ENCODE data around the gene RGS17. TPM values are rescaled to one million over a fixed set of nuclear protein-coding genes. Genes with fewer than 3 reads are reported as not detected.
"Not testable (repeated sequence)": the region's sequence is repeated elsewhere in the genome, so short reads cannot be mapped to it uniquely, and the experiment has no call there.

The RGS17 gene, protein sequence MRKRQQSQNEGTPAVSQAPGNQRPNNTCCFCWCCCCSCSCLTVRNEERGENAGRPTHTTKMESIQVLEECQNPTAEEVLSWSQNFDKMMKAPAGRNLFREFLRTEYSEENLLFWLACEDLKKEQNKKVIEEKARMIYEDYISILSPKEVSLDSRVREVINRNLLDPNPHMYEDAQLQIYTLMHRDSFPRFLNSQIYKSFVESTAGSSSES
- not detected in 2 replicates for total RNA-seq

DNA sequence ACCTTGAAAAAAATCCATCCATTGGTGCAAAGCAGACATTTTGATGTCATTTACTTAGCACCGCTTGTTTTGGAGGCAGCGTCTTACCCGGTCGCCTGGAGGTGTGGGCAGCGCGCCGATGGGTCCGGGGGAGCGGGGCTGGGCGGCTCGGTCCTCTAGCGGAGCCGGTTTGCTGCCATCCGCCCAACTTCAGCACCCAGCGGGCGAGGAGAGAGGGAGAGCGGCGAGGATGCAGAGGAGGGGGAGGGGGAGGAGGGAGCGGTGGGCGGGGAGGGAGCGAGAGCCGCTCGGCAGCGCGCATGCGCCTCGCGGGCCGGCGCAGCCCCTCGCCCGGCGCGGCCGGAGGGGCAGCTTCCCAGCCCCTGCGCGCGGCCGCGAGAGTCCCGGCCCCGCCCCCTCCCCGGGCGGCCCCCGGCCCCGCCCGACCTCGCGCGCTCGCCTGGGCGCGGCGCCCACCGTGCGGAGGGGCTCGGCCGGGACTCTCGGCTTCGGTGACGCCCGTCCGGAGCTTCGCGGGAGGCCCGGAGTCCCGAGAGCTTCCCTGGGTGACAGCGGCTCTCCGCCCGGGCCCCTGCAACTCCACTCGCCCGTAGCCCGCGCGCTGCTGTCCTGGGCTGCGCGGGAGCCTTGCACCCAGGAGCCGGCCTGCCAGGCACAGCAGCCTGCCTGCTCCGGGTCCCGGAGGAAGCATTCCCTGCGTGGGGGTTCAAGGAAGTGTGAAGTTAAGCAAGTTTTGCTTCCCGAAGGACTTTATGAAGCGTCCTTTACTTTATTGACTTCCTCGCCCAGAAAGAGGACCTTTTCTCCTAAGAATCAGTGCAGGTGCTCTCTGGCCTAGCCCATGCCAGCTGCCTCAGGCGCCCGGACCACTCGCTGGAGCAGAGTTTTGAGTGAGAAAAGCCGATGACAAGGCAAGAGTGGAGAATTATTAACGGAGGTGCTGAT, at the start of gene RGS17:
Gene RGS17, minus strand, starts transcription at position 246 of the 945 bp plus-strand sequence. CDS start 87,264 bp downstream, outside the sequence.
- intact Hi-C loops (cut with micrococcal nuclease): no loop called here

DNA sequence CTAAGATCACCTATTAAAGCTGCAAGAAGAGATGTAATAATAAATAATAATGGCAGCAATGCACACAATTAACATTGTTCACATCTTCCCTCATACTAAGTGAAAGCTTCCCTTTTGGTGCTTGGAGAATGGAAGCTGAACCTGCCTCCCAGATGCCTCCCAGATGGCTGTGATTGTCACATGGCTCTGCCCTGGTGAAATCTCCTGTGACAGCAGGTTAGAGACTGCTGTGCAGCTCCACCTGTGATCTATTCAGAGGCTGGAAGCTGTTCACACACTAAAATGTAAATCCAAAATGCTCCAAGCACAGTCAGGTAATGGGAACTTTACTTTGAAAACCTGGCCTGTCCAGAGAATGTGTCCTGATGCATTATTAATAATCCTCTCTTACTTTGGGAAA, 41.7 kb upstream of the RGS17 start:
- intact Hi-C loops (cut with micrococcal nuclease): no loop called here

DNA sequence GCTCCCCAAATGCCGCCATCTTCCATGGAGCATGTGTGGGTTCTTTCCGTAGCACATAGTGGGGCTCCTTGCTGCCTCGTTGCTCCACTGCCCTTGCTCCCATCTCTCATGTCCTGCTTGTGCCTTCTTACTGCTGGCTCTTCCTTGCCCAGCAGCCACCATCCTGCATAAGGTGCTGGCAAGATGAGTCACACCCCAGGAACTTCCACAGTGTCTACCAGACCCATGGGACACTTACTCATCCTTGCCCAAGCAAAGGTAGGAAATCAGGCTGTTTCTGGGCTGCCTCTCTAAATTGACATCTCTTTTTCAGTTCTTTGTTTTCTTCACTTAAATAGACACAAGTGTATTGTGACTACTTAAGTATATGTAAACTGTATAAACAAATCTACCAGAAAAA, 39.4 kb upstream of the RGS17 start:
- intact Hi-C loops (cut with micrococcal nuclease): no loop called here

DNA sequence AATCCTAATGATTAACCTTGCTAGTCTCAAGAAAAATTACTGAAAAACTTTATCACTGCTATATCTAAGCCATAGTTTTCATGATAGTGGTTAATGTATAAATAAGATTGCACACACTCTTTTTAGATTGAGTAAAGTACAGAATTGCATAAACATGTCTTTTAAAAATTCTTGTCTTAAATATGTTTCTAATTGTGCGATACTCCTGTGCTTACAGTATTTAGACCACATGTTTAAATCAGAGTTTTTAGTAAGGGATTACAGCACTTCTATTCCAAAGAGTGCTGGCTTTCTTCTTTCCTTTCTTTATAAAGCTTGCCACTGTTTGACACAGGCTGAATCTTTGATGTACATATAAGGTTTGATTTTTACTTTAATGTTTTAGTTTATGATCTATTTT, 36.8 kb upstream of the RGS17 start:
- intact Hi-C loops (cut with micrococcal nuclease): no loop called here

DNA sequence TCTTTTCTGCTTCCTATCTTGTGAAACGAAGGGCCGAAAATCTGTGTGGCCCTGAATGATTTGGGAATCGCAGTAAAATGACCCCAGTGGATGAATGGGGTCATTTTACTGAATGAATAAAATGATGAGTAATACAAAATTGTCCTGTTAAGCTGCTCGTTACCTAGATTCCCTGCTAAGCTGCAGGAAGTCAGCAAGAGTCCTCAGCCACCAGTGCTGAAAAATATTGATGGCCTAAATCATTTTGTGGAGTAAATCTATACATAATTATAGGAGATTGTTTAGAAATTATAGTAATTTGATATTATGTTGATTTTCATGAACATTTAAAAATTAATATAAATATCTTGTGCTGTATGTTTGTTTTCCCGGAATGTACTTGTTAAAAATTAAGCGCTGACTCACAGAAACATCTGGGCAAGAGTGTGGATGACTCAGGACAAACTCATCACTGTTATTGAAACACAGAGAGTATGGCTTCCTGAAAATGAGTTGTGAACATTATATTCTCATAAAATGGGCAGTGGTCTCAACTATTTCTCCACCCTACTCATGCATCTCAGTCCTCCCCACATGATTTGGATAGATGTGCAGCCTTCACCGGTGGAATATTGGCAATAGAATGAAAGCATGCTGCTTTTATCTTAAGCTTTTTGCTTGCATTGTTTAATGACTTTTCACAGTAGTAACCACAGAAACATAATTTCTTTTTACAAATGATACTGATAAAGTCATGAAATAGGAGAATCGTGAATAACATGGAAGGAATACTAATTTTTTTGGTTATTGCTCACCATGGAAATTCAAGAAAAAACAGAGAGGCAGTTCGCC, 36.2 kb upstream of the RGS17 start:
- intact Hi-C loops (cut with micrococcal nuclease): no loop called here

DNA sequence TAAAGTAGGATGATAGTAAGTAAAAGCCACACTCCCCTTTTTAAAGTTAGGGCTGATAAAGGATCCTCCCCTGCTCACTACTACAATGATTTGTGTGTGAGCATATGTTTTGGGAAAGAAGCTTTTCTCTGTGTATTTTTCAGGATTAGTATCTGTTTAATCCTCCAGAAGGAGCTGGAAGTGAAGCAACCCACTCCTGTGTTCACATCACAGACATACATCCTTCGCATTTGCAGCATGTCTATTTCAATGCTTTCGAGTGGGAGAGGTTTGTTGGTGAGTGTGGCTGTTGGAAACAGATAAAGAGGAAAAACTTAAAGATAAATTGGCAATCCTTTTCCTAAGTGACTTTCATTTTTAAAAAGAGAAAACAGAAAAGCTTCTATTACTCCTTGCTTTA, 31.6 kb upstream of the RGS17 start:
- intact Hi-C loops (cut with micrococcal nuclease): no loop called here

DNA sequence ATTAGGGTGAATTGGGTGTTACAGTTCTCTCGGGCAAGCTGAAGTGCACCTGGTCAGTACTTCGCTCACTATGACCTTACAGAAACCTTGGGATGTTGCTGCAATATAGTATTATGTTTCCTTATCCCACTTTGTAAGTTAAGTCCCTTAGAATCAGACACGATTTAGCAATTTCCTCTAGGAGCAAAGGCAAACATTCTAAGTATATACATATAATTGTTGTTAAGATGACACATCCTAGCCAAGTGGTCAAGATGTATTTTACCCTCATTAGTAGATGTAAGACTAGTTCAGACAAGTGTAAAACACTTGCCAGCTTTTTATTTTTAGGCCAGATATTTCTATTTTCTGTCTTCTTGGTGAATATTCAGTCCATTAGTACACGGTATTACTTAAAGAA, 31.1 kb upstream of the RGS17 start:
- intact Hi-C loops (cut with micrococcal nuclease): no loop called here

DNA sequence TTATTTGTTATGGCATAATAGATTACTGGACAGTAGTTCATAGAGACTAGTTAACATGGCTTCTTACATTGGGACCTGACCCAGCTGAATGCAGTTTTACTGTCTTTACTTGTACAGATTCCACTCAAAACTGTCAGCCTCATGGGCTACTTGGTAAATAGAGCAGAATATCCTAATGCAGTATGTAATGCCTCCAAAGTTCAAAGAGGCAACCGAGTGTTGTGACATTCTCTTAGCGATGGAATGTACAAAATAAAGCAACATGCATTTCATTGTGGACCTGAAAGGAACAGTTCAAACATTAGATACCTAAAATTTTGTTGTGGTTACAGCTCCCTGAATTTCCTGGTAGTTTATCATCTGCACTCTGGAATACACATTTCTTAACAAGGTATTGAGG, 29.1 kb upstream of the RGS17 start:
- intact Hi-C loops (cut with micrococcal nuclease): no loop called here

DNA sequence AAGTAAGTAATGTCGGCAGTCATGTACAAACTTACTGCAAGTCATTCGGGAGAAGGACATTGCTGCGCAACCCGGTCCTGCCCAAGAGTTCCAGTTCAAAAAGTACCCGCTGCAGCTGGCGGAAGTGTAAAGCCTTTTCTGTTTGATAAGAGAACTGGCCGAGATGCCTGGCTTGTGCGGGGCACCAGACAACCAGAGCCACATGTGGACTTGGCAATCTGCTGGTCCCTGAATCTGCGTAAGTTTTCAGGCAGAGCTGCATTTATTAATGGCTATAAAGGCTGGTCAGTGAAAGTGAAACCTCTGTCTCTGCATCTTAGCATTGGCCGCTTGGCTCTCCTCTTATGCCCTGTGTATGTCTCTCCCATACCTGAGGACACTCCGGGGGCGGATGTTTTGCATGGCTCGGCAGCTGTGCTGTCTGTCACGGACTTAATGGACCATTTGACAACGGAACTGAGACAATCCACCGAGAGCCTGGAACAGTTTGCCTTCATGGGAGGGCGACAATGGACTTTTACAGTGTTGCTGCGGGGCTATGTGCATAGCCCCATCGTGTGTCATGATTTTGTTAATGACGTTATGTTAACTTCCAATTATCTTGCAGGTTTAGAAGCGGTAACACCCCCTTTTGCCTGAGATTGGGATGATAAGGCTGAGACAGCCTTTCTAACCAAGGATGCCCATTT, 19.8 kb upstream of the RGS17 start:
- intact Hi-C loops (cut with micrococcal nuclease): no loop called here

DNA sequence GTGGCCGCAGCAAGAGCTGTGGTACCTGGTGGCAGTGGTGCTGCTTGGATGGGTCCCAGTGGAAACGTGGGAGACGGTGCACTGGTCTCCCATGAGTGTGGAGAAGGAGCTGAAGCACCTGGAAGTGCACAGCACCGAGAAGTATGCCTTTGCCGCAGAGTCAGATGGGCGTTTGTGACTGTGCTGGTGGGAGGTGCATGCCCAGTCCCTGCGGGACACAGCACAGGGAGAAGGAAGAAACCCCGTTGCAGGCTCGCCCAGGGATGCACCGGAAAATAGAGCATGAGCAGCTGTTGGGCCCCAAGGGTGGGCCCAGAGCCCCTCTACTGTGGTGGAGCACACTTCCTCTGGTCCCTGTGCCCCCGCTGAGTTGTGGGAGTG, 19.3 kb upstream of the RGS17 start:
- intact Hi-C loops (cut with micrococcal nuclease): no loop called here

DNA sequence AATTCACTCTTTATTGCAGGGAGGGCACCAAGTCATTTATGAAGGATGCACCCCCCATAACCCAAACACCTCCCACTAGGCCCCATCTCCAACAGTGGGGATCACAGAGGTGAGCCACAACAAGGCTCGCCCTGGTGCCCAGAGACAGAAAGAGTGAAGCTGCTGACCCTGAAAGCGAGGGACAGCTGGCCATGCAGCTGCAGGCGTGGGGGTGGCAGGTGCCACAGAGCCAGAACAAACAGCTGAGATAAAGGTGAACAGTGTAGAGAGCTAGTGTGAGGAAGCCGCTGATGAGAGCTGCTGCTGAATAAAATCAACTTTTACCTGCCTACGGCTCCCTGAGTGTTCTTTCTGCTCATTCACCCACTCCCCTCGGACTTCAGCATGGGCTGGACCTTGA, 18.8 kb upstream of the RGS17 start:
- intact Hi-C loops (cut with micrococcal nuclease): no loop called here

DNA sequence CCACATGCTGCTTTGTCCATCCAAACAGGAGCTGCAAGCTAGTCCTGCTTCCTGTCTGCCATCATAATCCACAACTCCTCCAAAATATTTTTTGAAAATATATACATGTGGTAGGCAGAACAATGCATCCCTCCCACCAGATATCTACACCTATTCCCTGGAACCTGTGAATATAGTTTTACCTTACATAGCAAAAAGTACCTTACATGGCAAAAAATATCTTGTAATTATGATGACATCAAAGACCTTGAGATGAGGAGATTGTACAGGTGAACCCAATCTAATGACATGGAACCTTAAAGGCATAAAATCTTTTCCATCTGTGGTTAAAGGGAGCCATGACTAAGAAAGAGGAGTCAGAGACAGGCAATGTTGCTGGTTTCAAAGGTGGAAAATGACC, 15.3 kb upstream of the RGS17 start:
- intact Hi-C loops (cut with micrococcal nuclease): no loop called here

DNA sequence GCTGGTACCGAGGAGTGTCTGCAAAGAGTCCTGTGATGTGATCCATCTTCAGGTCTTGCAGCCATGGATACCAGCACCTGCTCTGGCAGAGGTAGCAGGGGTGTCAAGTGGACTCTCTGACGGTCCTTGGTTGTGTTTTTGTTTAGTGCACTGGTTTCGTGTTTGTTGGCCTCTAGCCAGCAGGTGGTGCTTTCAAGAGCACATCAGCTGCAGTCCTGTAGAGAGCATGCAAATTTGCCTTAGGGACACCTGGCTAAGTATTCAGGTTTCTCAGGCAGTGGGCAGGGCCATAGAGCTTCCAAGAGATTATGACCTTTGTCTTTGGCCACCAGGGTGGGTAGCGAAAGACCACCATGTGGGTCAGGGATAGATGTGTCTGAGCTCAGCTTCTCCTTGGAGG, 14.5 kb upstream of the RGS17 start:
- intact Hi-C loops (cut with micrococcal nuclease): no loop called here

DNA sequence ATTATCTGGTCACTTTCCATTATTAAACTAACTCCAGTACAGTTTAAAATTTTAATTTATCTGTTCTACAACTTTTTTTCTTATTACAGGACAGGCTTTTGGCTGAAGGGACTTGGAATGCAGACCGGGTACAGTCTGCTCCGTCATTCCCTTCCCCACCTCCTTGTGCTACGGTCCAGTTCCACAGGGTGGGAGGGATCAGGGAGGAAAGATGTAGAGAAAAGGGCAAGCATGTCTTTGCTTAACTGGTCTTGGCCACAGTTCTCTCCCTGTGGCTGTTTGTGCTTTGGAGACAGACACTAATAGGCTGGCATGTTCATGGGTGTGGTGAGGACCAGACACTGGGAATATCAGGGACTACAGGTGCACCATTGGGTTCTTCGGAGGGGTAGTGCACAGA, 12.1 kb upstream of the RGS17 start:
- intact Hi-C loops (cut with micrococcal nuclease): no loop called here

DNA sequence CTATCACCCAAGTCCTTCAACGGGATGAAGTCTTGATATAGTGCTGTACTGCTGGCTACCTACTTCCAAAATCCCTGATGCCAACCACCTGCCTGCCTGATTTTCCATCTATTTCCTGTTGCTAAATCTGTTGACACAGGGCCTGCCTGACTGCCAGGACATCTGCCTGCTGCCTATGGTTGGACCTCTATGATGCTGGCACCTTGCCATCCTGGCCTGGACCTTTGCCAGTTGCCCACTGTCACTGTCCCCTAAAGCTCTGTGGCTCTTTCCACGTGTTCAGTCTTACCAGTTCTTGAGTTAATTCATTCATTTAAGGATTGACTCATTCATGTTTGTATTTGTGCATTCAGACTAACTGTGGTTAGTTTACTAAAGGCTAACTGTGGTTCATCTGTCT, 9.2 kb upstream of the RGS17 start:
- intact Hi-C loops (cut with micrococcal nuclease): no loop called here

DNA sequence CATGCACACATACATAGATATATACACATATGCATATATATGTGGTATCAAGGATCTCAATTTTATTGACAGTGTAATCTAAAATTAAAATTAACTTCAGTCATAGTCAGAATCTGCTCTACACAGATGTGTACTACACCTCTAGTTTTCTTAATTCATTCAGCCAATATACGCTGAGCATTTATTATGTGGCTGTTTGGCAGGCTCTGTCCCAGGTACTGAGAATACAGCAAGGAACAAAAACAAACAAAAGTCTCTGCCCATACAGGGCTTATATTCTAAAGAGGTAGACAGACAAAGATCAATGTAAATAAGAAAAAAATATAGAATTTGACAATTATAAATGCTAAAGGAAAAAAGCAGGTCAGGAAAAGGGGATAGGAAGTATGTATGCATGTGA, 7.8 kb upstream of the RGS17 start:
- intact Hi-C loops (cut with micrococcal nuclease): no loop called here

DNA sequence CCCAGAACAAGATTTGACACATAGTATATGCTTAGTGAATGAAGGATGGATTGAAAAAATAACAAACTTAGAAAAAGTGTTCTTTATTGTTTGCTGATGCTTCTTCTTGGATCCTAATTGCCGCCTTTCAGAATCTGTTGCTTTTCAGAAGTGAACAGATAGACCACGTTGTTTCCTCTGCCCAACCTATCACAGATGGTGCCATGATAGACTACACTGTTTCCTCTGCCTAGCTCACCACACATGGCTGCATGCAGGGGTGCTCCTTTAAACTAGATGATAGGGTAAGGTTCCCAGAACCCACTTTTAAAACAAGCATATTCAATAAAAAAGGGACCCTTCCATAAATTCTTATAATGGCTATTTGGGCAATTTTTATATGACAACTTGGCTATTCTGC, 4.6 kb upstream of the RGS17 start:
- intact Hi-C loops (cut with micrococcal nuclease): no loop called here

DNA sequence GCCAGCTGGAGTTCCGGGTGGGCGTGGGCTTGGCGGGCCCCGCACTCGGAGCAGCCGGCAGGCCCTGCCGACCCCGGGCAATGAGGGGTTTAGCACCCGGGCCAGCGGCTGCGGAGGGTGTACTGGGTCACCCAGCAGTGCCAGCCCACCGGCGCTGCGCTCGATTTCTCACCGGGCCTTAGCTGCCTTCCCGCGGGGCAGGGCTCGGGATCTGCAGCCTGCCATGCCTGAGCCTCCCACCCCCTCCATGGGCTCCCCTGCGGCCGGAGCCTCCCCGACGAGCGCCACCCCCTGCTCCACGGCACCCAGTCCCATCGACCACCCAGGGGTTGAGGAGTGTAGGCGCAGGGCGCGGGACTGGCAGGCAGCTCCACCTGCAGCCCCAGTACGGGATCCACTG, 2.6 kb upstream of the RGS17 start:
- intact Hi-C loops (cut with micrococcal nuclease): not testable (repeated sequence)

DNA sequence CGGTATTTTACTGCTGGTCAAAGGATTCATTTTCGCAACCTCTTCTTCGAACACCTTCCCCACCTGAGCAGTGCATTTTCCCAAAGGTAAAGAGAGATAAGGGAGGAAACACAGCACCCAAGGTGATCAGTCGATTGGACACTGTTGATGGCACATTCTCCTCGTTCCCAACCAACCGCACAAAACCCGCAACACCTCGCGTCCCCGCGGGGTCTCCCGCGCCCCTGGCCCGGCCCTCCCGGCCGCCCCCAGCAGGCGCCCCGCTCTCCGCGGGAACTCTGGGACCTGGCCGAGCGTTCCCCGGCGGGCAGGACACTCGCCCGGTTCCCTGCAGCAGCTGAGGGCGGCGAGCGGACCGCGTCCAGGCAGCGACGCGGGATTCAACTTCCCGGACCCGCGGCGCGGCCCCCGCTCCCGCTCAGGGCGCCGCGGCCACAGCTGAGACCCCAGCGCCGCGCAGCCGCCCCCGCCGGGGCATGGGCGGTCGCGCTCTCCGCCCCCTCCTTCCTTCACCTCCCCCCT, 506 bp downstream of the RGS17 start:
- intact Hi-C loops (cut with micrococcal nuclease): no loop called here

DNA sequence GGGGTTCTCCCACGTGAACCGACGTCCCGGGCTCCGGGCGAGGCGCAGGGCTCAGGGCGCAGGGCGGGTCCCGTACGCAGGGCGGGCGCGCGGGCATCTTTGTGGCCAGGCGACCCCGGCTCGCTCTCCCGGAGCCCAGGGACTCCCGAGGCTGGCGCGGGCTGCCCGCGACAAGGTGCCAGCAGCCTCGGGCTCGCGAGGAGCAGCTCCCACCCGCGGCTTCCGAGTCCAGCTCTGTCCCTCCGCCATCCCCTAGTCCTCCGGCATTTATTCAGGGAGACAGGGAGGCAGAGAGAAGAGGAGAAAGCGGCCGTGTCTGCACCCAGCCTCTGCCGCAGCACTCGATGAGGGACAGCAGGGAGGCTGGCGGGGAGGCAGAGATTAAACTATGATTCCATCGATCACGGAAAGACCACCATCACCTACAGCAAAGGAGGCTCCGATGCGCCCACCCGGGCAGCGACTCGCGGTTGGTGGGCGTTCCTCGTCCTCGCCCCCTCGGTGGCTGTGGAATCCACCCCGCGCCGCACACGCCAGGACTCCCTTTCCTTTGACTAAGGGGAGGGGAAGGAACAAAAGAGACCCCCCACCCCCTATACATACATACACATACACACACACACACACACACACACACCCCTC, 1.1 kb downstream of the RGS17 start:
- intact Hi-C loops (cut with micrococcal nuclease): no loop called here

DNA sequence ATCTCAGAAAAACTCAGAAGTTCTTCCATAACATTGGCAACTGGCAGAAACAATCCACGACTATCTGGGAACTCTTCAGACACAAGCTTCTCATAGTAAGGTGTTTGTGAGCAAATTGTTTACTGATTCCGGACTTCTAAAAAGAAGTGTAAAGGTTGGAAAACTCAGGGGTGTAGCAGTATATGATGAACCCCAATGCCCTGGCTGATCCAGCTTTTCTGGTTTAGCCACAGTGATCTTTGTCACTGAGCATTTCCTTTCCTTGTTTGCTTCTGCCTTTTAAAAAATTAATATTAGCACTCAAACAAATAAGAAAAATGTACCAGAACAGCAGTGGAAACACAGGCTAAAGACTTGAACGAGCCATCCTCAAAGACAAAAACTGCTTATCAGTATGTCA, 4.9 kb downstream of the RGS17 start:
- intact Hi-C loops (cut with micrococcal nuclease): no loop called here

Measured in T-helper 1 cell treated with Interleukin-12 subunit alpha and Interleukin-12 subunit beta and Interleukin-4 antibody, amounts not matched to agents 30 ng/mL and 1 ng/mL, for 36 hours (primary cell).